ENCODE results near the gene EDNRA.
"Not testable (repeated sequence)": the region's sequence is repeated elsewhere in the genome, so short reads cannot be mapped to it uniquely, and the experiment has no call there.

Gene EDNRA

GRCh38 chr4:147480891-147481576 is at the start of gene EDNRA:
Gene EDNRA, plus strand, starts transcription at chr4:147481097. Its CDS starts 4,585 bp downstream, at chr4:147485682.
- in situ Hi-C loops (cut with MboI; ENCODE audit: low pct_unique_long_range_greater_than_20kb, low sequenced_read_pairs), result no loop called here
- DNase-seq, result no peak

GRCh38 chr4:147434370-147434769 is 46.5 kb upstream of the EDNRA start:
- in situ Hi-C loops (cut with MboI; ENCODE audit: low pct_unique_long_range_greater_than_20kb, low sequenced_read_pairs); DNase-seq: not testable (repeated sequence)

- no peak for DNase-seq
- in situ Hi-C loops (cut with MboI; ENCODE audit: low pct_unique_long_range_greater_than_20kb, low sequenced_read_pairs), result no loop called here
These were observed 40.5 kb upstream of the EDNRA start for GRCh38 chr4:147440442-147440841.

GRCh38 chr4:147447786-147448185 is 33.1 kb upstream of the EDNRA start:
- in situ Hi-C loops (cut with MboI; ENCODE audit: low pct_unique_long_range_greater_than_20kb, low sequenced_read_pairs), result no loop called here
- no peak for DNase-seq

- in situ Hi-C loops (cut with MboI; ENCODE audit: low pct_unique_long_range_greater_than_20kb, low sequenced_read_pairs), result no loop called here
- DNase-seq, result no peak
These were observed 27.2 kb upstream of the EDNRA start for GRCh38 chr4:147453561-147454141.

GRCh38 chr4:147456706-147457105 is 24.2 kb upstream of the EDNRA start:
- in situ Hi-C loops (cut with MboI; ENCODE audit: low pct_unique_long_range_greater_than_20kb, low sequenced_read_pairs), result no loop called here
- DNase-seq, result no peak

GRCh38 chr4:147461161-147461560 is 19.7 kb upstream of the EDNRA start:
- in situ Hi-C loops (cut with MboI; ENCODE audit: low pct_unique_long_range_greater_than_20kb, low sequenced_read_pairs), result no loop called here
- no peak for DNase-seq

- in situ Hi-C loops (cut with MboI; ENCODE audit: low pct_unique_long_range_greater_than_20kb, low sequenced_read_pairs), result no loop called here
These were observed 17.8 kb upstream of the EDNRA start for GRCh38 chr4:147463065-147463464.

GRCh38 chr4:147465461-147465860 is 15.4 kb upstream of the EDNRA start:
- in situ Hi-C loops (cut with MboI; ENCODE audit: low pct_unique_long_range_greater_than_20kb, low sequenced_read_pairs), result no loop called here
- DNase-seq, result no peak

More at GRCh38 chr4:147463065-147463464, 17.8 kb upstream of the EDNRA start:
- DNase-seq, result no peak

GRCh38 chr4:147477439-147477838 is 3.5 kb upstream of the EDNRA start:
- in situ Hi-C loops (cut with MboI; ENCODE audit: low pct_unique_long_range_greater_than_20kb, low sequenced_read_pairs), result no loop called here

GRCh38 chr4:147479376-147479775 is 1.5 kb upstream of the EDNRA start:
- DNase-seq, result no peak
- in situ Hi-C loops (cut with MboI; ENCODE audit: low pct_unique_long_range_greater_than_20kb, low sequenced_read_pairs), result no loop called here

More at GRCh38 chr4:147477439-147477838, 3.5 kb upstream of the EDNRA start:
- DNase-seq, result no peak

GRCh38 chr4:147479786-147480185 is 1.1 kb upstream of the EDNRA start:
- in situ Hi-C loops (cut with MboI; ENCODE audit: low pct_unique_long_range_greater_than_20kb, low sequenced_read_pairs), result no loop called here
- peak; percentile 20 for DNase-seq

- DNase-seq, result no peak
- in situ Hi-C loops (cut with MboI; ENCODE audit: low pct_unique_long_range_greater_than_20kb, low sequenced_read_pairs), result no loop called here
These were observed 401 bp upstream of the EDNRA start for GRCh38 chr4:147480502-147480890.

GRCh38 chr4:147481577-147482109 is 746 bp downstream of the EDNRA start:
- no peak for DNase-seq
- in situ Hi-C loops (cut with MboI; ENCODE audit: low pct_unique_long_range_greater_than_20kb, low sequenced_read_pairs), result no loop called here

GRCh38 chr4:147482281-147482680 is 1.4 kb downstream of the EDNRA start:
- DNase-seq, result no peak
- in situ Hi-C loops (cut with MboI; ENCODE audit: low pct_unique_long_range_greater_than_20kb, low sequenced_read_pairs), result no loop called here

- no peak for DNase-seq
- in situ Hi-C loops (cut with MboI; ENCODE audit: low pct_unique_long_range_greater_than_20kb, low sequenced_read_pairs), result no loop called here
These were observed 4.3 kb downstream of the EDNRA start for GRCh38 chr4:147485167-147485566.

- DNase-seq, result no peak
- in situ Hi-C loops (cut with MboI; ENCODE audit: low pct_unique_long_range_greater_than_20kb, low sequenced_read_pairs), result no loop called here
These were observed 6.7 kb downstream of the EDNRA start for GRCh38 chr4:147487616-147488015.

GRCh38 chr4:147488556-147488955 is 7.7 kb downstream of the EDNRA start:
- in situ Hi-C loops (cut with MboI; ENCODE audit: low pct_unique_long_range_greater_than_20kb, low sequenced_read_pairs), result no loop called here
- DNase-seq, result no peak

- in situ Hi-C loops (cut with MboI; ENCODE audit: low pct_unique_long_range_greater_than_20kb, low sequenced_read_pairs), result no loop called here
These were observed 10.2 kb downstream of the EDNRA start for GRCh38 chr4:147491086-147491485.

GRCh38 chr4:147492306-147492705 is 11.4 kb downstream of the EDNRA start:
- in situ Hi-C loops (cut with MboI; ENCODE audit: low pct_unique_long_range_greater_than_20kb, low sequenced_read_pairs), result no loop called here
- DNase-seq, result no peak

More at GRCh38 chr4:147491086-147491485, 10.2 kb downstream of the EDNRA start:
- DNase-seq, result no peak

- in situ Hi-C loops (cut with MboI; ENCODE audit: low pct_unique_long_range_greater_than_20kb, low sequenced_read_pairs), result no loop called here
- no peak for DNase-seq
These were observed 11.9 kb downstream of the EDNRA start for GRCh38 chr4:147492761-147493160.
